K562 (cell line): Measurements from ENCODE around the gene MAP4K1. TPM values are rescaled to one million over a fixed set of nuclear protein-coding genes. Genes with fewer than 3 reads are reported as not detected.

Experiments used
- ASH1L ChIP-seq: fragments of 450-650 bp; IDR thresholded peaks from 2 replicates; pipeline ENCODE4 v1.6.1; 2018; ENCODE audit warnings: borderline replicate concordance, mild to moderate bottlenecking, low read depth; ENCODE audit not compliant: partially characterized antibody
- E2F3 ChIP-seq: fragments of 250-450 bp; sonication (Bioruptor Pico); IDR thresholded peaks from 2 replicates; pipeline ENCODE4 v1.4.0; 2020; ENCODE audit warnings: mild to moderate bottlenecking
- E2F5 ChIP-seq: sonication (generic); formaldehyde crosslinking; IDR thresholded peaks from 2 replicates; pipeline ENCODE4 v1.8.0; 2022; ENCODE audit warnings: mild to moderate bottlenecking, missing genetic modification reagents
- FOXA1 ChIP-seq: fragments of 450-650 bp; IDR thresholded peaks from 2 replicates; pipeline ENCODE4 v1.6.1; 2016; ENCODE audit warnings: mild to moderate bottlenecking, borderline replicate concordance
- HDGF ChIP-seq: fragments of 450-650 bp; IDR thresholded peaks from 2 replicates; pipeline ENCODE4 v1.6.1; 2016
- NCOA1 ChIP-seq: fragments of 450-650 bp; IDR thresholded peaks from 2 replicates; pipeline ENCODE4 v1.6.1; 2016; ENCODE audit warnings: low read depth
- PHB ChIP-seq: fragments of 250-450 bp; sonication (Bioruptor Pico); IDR thresholded peaks from 2 replicates; pipeline ENCODE4 v1.5.0; 2021
- RBM14 ChIP-seq: fragments of 200-400 bp; formaldehyde crosslinking; IDR thresholded peaks from 2 replicates; pipeline ENCODE4 v1.6.1; 2018; ENCODE audit warnings: low read depth, mild to moderate bottlenecking, low read length, moderate library complexity, borderline replicate concordance; ENCODE audit not compliant: insufficient read depth
- SIN3B ChIP-seq: fragments of 450-650 bp; IDR thresholded peaks from 2 replicates; pipeline ENCODE4 v1.6.1; 2017; ENCODE audit warnings: low read depth, mild to moderate bottlenecking, moderate library complexity
- SNAPC5 ChIP-seq: fragments of 250-450 bp; sonication (Bioruptor Pico); IDR thresholded peaks from 2 replicates; pipeline ENCODE4 v1.8.0; 2021; ENCODE audit warnings: moderate library complexity, mild to moderate bottlenecking, inconsistent platforms
- STAT5B ChIP-seq: fragments of 250-450 bp; sonication (Bioruptor Pico); IDR thresholded peaks from 2 replicates; pipeline ENCODE4 v1.8.0; 2021; ENCODE audit warnings: mild to moderate bottlenecking, inconsistent platforms
- ZFPM2 ChIP-seq: fragments of 250-450 bp; sonication (Bioruptor Pico); IDR thresholded peaks from 2 replicates; pipeline ENCODE4 v1.5.1; 2022; ENCODE audit warnings: mild to moderate bottlenecking
- ZNF197 ChIP-seq: fragments of 200-800 bp; sonication (Bioruptor generic); IDR thresholded peaks from 2 replicates; pipeline ENCODE4 v1.6.1; 2016; ENCODE audit warnings: low read depth, missing genetic modification characterization, missing compliant biosample characterization
- ZNF354B ChIP-seq: fragments of 250-450 bp; sonication (Bioruptor Pico); IDR thresholded peaks from 2 replicates; pipeline ENCODE4 v1.4.0; 2020
- ZNF696 ChIP-seq: fragments of 250-450 bp; sonication (Bioruptor Pico); conservative IDR thresholded peaks from 2 replicates; pipeline ENCODE4 v1.4.0; 2020; ENCODE audit warnings: mild to moderate bottlenecking, moderate library complexity
- polyA plus RNA-seq, 8 experiments: library from polyadenylated mRNA; depleted of rRNA in 4 of 8; stranded (reverse) in 5 of 8; unstranded in 3 of 8; fragments of >200 nt; fragmentation: Nextera tagmentation in 2 of 8; fragmentation: Illumina TruSeq in 1 of 8; extraction: Ambion mirVana in 2 of 8; extraction: Trizol in 1 of 8; gene quantifications; 2 replicates each; pipeline versions ENCODE4 v1.2.1 to v1.2.3, GENCODE V29; 2011 to 2014; ENCODE audit warnings: inconsistent platforms in 1 of 8, missing spikeins in 1 of 8
- total RNA-seq, 7 experiments: library from RNA; depleted of rRNA in 6 of 7; stranded (reverse); fragments of >200 nt in 6 of 7; fragmentation: Illumina TruSeq in 2 of 7; extraction: Trizol in 2 of 7; gene quantifications; 2 replicates each; pipeline versions ENCODE4 v1.2.1 to v1.2.3, GENCODE V29; 2011 to 2021; ENCODE audit warnings: low replicate concordance in 1 of 7
- TF ChIP-seq, protein P1 (sequence below), 2 experiments: fragments of 450-650 bp; formaldehyde crosslinking in 1 of 2; IDR thresholded peaks; 2 replicates each; pipeline versions ENCODE4 v1.4.0 to v1.6.1; 2014 to 2020; ENCODE audit warnings: mild to moderate bottlenecking in 2 of 2, borderline replicate concordance in 1 of 2, low read depth in 1 of 2
- TF ChIP-seq, protein P2 (sequence below): IDR thresholded peaks from 2 replicates; pipeline ENCODE4 v1.6.1; 2014; ENCODE audit warnings: antibody characterized with exemption

MAP4K1 gene
- total and polyA plus RNA-seq, 9 of the 15 experiments (the other 6 are each of a cell fraction or from before 2014, with no cell fraction given), result 0.14 to 3.2 (median 0.73) TPM; not detected in 1

DNA sequence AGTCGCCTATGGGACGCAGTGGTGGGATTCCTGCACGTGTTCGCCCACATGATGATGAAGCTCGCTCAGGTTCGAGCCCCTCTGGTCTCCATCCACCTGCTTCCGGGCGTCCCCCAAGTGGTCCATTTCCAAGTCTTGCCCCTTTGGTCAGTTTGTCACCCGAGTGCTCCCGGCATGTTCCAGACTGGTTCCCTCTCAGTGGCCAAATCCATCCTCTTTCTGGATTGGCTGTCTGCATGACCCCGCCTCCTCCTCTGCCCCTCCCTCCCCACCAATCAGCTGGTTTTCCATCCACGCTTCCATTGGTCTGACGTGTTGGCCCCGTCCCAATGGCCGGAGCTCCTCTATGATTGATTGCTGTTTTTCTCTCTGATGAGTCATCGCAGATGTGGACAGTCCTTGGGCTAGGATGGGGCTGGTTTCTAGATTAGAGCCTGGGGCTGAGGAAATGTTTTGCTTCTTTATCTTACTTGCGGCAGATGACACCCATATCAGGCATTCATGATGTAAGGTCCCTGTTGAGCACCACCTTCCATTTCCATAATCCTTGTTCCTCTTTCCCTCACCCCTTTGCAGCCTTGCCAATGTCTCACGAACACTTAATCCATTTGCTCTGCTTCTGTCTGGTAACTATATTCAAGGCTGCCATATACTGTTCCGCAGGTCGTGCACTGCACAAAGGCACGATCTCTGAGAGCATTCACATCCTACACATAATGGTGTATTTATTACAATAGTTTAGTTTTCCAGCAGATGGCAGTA, 73.8 kb downstream of the MAP4K1 start (continued):
- TF ChIP-seq SNAPC5 (CRISPR knock-in tag), result no peak
- TF ChIP-seq NCOA1, result peak; percentile 82; the same call in 1 of the 2 replicates
- TF ChIP-seq ZNF197 (CRISPR knock-in tag), result peak; percentile 78
- no peak for TF ChIP-seq STAT5B (CRISPR knock-in tag)
- TF ChIP-seq ZNF696 (CRISPR knock-in tag), result no peak
- no peak for TF ChIP-seq ZNF354B (CRISPR knock-in tag)
- TF ChIP-seq, protein P1, sequence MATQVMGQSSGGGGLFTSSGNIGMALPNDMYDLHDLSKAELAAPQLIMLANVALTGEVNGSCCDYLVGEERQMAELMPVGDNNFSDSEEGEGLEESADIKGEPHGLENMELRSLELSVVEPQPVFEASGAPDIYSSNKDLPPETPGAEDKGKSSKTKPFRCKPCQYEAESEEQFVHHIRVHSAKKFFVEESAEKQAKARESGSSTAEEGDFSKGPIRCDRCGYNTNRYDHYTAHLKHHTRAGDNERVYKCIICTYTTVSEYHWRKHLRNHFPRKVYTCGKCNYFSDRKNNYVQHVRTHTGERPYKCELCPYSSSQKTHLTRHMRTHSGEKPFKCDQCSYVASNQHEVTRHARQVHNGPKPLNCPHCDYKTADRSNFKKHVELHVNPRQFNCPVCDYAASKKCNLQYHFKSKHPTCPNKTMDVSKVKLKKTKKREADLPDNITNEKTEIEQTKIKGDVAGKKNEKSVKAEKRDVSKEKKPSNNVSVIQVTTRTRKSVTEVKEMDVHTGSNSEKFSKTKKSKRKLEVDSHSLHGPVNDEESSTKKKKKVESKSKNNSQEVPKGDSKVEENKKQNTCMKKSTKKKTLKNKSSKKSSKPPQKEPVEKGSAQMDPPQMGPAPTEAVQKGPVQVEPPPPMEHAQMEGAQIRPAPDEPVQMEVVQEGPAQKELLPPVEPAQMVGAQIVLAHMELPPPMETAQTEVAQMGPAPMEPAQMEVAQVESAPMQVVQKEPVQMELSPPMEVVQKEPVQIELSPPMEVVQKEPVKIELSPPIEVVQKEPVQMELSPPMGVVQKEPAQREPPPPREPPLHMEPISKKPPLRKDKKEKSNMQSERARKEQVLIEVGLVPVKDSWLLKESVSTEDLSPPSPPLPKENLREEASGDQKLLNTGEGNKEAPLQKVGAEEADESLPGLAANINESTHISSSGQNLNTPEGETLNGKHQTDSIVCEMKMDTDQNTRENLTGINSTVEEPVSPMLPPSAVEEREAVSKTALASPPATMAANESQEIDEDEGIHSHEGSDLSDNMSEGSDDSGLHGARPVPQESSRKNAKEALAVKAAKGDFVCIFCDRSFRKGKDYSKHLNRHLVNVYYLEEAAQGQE (IDR thresholded peaks at IDR 0.05; ENCODE audit: borderline replicate concordance), result peak; percentile 76; the same call in 1 of the 2 replicates
- TF ChIP-seq, protein P1 (CRISPR knock-in tag; IDR thresholded peaks at IDR 0.05; ENCODE audit: low read depth), result no peak
- no peak for TF ChIP-seq E2F5 (CRISPR knock-in tag)
- no peak for TF ChIP-seq PHB
- TF ChIP-seq, protein P2, sequence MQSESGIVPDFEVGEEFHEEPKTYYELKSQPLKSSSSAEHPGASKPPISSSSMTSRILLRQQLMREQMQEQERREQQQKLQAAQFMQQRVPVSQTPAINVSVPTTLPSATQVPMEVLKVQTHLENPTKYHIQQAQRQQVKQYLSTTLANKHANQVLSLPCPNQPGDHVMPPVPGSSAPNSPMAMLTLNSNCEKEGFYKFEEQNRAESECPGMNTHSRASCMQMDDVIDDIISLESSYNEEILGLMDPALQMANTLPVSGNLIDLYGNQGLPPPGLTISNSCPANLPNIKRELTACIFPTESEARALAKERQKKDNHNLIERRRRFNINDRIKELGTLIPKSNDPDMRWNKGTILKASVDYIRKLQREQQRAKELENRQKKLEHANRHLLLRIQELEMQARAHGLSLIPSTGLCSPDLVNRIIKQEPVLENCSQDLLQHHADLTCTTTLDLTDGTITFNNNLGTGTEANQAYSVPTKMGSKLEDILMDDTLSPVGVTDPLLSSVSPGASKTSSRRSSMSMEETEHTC, result no peak
- no peak for TF ChIP-seq FOXA1
- no peak for TF ChIP-seq RBM14
- no peak for TF ChIP-seq HDGF
- no peak for TF ChIP-seq ZFPM2 (CRISPR knock-in tag)
- TF ChIP-seq ASH1L, result peak; percentile 80
- TF ChIP-seq SIN3B, result peak; percentile 61; the same call in 1 of the 2 replicates
- TF ChIP-seq E2F3, result no peak
